Uterus (tissue), 4 donors: ENCODE data around the gene FGFR3. TPM values are rescaled to one million over a fixed set of nuclear protein-coding genes. Genes with fewer than 3 reads are reported as not detected.

Source experiments
- DNase-seq, 2 donors: peaks; one replicate each; pipeline ENCODE4 v3.0.0-alpha.2; 2019 to 2020
- H3K27ac ChIP-seq, 2 donors: fragments of 200-600 bp; sonication (generic); 1 replicate in 1 of 2; 2 replicates in 1 of 2; pipeline ENCODE4 v1.5.1; 2016 to 2018
- H3K27me3 ChIP-seq, 2 donors: fragments of 200-600 bp; sonication (generic); one replicate each; pipeline ENCODE4 v1.5.1; 2018 to 2019; ENCODE audit warnings: control low read depth in 1 of 2
- H3K36me3 ChIP-seq, 2 donors: fragments of 200-600 bp; sonication (generic); one replicate each; pipeline ENCODE4 v1.5.1; 2019; ENCODE audit warnings: control low read depth in 1 of 2
- H3K4me1 ChIP-seq, 2 donors: fragments of 200-600 bp; sonication (generic); one replicate each; pipeline ENCODE4 v1.5.1; 2018 to 2019; ENCODE audit warnings: control low read depth in 1 of 2
- H3K4me3 ChIP-seq, 2 donors: fragments of 200-600 bp; sonication (generic); 1 replicate in 1 of 2; 2 replicates in 1 of 2; pipeline ENCODE4 v1.5.1; 2018 to 2019; ENCODE audit warnings: mild to moderate bottlenecking in 1 of 2
- H3K9me3 ChIP-seq, 2 donors: fragments of 200-600 bp; sonication (generic); one replicate each; pipeline ENCODE4 v1.5.1; 2019; ENCODE audit warnings: control low read depth in 1 of 2
- CTCF ChIP-seq, 4 experiments: fragments of 200-600 bp in 2 of 4; fragments of 450-650 bp in 2 of 4; sonication (generic) in 2 of 4; IDR thresholded peaks; one replicate each; pipeline ENCODE4 v1.5.1; 2016 to 2019; ENCODE audit warnings: antibody characterized with exemption in 4 of 4, mild to moderate bottlenecking in 2 of 4, moderate library complexity in 1 of 4
- POLR2A ChIP-seq, 2 donors: fragments of 450-650 bp; IDR thresholded peaks; one replicate each; pipeline ENCODE4 v1.6.1; 2016; ENCODE audit warnings: antibody characterized with exemption in 2 of 2, mild to moderate bottlenecking in 1 of 2, moderate library complexity in 1 of 2
- intact Hi-C: fragments of 100-400 bp; cut with DNase I; formaldehyde crosslinking; loops from one replicate; pipeline ENCODE4 v1.15.1; 2023; ENCODE audit warnings: low total_unique reads
- total RNA-seq, 4 donors: library from RNA; depleted of rRNA in 3 of 4; stranded (reverse); fragments of >200 nt in 3 of 4; gene quantifications; one replicate each; pipeline versions ENCODE4 v1.1.0 to v1.2.4, GENCODE V29; 2014 to 2023
- donor health status: DM: yes; HTN: yes; CAD: no.

The FGFR3 gene
- total RNA-seq, 4 donors from 2014 or later: 0.29 to 6.4 (median 4.3) TPM

DNA sequence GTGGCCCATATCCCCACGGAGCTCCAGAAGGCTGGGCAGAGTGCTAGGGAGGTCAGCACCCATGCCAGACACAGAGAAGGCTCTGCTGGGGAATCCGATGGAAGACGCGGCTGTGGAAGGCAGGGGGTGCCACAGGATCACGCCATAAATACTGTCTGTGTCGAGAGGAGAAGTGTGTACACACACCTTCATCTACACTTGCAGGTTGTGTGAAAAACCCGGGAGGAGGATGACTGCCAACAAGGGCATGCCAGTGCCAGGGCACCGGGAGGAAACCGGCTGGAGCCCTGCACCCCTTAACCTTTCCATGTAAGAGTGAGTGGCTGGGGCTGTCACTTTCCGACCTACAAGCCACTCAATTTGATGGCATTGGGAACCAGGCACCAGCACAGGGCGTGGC is 31.7 kb downstream of the FGFR3 start:
- no peak for DNase-seq
- H3K36me3 ChIP-seq: no peaks in the 10 kb centered on the region

DNA sequence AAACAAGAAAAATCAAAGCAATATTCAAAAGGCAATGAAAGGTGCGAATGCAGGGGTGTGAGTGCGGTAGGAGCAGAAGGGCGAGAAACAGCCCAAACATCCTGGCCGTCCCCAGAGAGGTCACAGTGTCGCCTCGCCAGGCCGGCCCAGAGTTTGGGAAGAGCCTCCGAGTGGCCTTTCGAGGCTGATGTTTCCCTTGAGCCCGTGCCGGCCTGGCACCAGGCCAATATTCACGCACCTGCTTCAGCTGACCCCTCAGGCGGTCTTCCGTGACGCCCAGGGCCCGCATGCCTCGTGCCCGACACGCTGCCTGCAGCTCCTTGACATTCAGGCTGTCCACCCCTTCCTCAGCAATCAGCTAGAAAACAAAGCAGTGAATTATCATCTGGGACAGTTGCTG is 32.2 kb downstream of the FGFR3 start:
- Histone ChIP-seq H3K4me1 (no peaks in the 10 kb centered on the region), H3K27ac (no peak overlapping the region), H3K9me3 (no peaks in the 10 kb centered on the region), H3K27me3 (no peaks in the 10 kb centered on the region), H3K4me3 (no peak overlapping the region), H3K36me3 (no peaks in the 10 kb centered on the region)
- no peak for DNase-seq
- TF ChIP-seq POLR2A (IDR thresholded peaks at IDR 0.05): no peak
- TF ChIP-seq CTCF (IDR thresholded peaks at IDR 0.05): no peak
- intact Hi-C loops: no loop called here

More for the DNA sequence above, 31.7 kb downstream of the FGFR3 start:
- Histone ChIP-seq H3K27ac (no peak overlapping the region), H3K4me1 (no peaks in the 10 kb centered on the region), H3K27me3 (no peaks in the 10 kb centered on the region), H3K4me3 (no peak overlapping the region), H3K9me3 (no peaks in the 10 kb centered on the region)
- no peak for TF ChIP-seq POLR2A (IDR thresholded peaks at IDR 0.05)
- no peak for TF ChIP-seq CTCF (IDR thresholded peaks at IDR 0.05)
- intact Hi-C loops: no loop called here

DNA sequence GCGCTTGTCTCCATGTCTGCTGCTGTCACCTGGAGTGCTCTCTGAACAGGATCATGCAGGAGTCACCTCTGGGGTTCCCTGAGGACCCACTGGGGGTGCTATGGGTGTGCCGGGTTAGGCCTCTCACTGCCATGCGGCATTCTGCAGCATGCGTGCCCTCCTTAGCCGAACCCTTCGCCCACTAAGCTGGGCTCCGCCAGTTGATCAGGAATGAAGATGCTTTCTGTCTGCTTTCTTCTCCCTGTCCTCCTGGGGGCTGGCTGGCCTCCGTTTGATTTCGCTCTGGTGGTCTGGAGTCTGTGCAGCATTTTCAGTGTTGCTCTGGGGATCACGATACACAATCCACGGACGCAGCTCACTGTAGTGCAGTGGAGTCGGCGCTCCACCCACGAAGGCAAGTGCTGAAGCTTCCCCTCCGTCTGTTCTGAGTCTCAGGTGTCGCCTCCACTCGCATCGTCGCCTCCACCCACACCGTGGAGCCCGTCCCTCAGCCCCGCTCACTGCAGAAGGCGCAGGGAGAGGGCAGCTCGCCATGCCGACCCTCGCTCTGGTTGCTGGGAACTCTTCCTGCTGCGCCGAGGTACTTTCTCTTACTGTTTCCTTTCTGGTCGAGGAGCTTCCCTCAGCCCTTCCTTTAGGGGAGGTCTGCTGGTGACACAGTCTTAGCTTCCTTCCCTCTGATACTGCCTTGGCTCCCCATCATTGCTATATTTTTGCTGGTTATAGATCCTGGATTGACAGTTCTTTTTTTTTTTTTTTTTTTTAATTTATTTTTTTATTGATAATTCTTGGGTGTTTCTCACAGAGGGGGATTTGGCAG is 33.6 kb downstream of the FGFR3 start:
- no peaks in the 10 kb centered on the region for H3K9me3 ChIP-seq
- no peak overlapping the region for H3K4me3 ChIP-seq
- DNase-seq: no peak
- intact Hi-C loops: no loop called here
- H3K27ac ChIP-seq: no peak overlapping the region
- no peaks in the 10 kb centered on the region for H3K36me3 ChIP-seq
- no peaks in the 10 kb centered on the region for H3K4me1 ChIP-seq
- TF ChIP-seq CTCF (IDR thresholded peaks at IDR 0.05) (no peak), POLR2A (IDR thresholded peaks at IDR 0.05) (no peak)
- no peaks in the 10 kb centered on the region for H3K27me3 ChIP-seq

GRCh38 chr4:1830234-1830633 is 37.1 kb downstream of the FGFR3 start:
- no peaks in the 10 kb centered on the region for H3K36me3 ChIP-seq
- TF ChIP-seq CTCF (IDR thresholded peaks at IDR 0.05) (no peak), POLR2A (IDR thresholded peaks at IDR 0.05) (no peak)
- intact Hi-C loops: no loop called here

GRCh38 chr4:1830642-1831228 is 37.6 kb downstream of the FGFR3 start:
- no peaks in the 10 kb centered on the region for H3K36me3 ChIP-seq
- no peaks in the 10 kb centered on the region for H3K27me3 ChIP-seq
- intact Hi-C loops: no loop called here
- H3K9me3 ChIP-seq: no peaks in the 10 kb centered on the region
- H3K4me1 ChIP-seq: no peaks in the 10 kb centered on the region
- H3K27ac ChIP-seq: no peak overlapping the region
- no peak overlapping the region for H3K4me3 ChIP-seq
- no peak for DNase-seq
- no peak for TF ChIP-seq CTCF (IDR thresholded peaks at IDR 0.05)
- no peak for TF ChIP-seq POLR2A (IDR thresholded peaks at IDR 0.05)

More at GRCh38 chr4:1830234-1830633, 37.1 kb downstream of the FGFR3 start:
- Histone ChIP-seq H3K9me3 (no peaks in the 10 kb centered on the region), H3K27ac (no peak overlapping the region), H3K27me3 (no peaks in the 10 kb centered on the region), H3K4me3 (no peak overlapping the region), H3K4me1 (no peaks in the 10 kb centered on the region)
- no peak for DNase-seq
